Neuronal stem cell (in vitro differentiated cells): ENCODE data around the gene UBR3.
"Not testable (repeated sequence)": the region's sequence is repeated elsewhere in the genome, so short reads cannot be mapped to it uniquely, and the experiment has no call there.

Experiments used
- DNase-seq: peaks from one replicate; pipeline ENCODE4 v3.0.0-alpha.2; 2013; ENCODE audit warnings: low spot score
- H2AFZ ChIP-seq: one replicate; pipeline ENCODE4 v1.6.1; 2013; ENCODE audit warnings: mild to moderate bottlenecking, low read length, inconsistent platforms
- H2AK5ac ChIP-seq: 2 replicates; pipeline ENCODE4 v1.6.1; 2013; ENCODE audit warnings: low read depth, mild to moderate bottlenecking, inconsistent platforms, low read length, moderate library complexity, mixed read lengths
- H2BK120ac ChIP-seq: 2 replicates; pipeline ENCODE4 v1.6.1; 2013; ENCODE audit warnings: low read depth, mild to moderate bottlenecking, inconsistent platforms, low read length, moderate library complexity, mixed read lengths
- H2BK12ac ChIP-seq: one replicate; pipeline ENCODE4 v1.6.1; 2013; ENCODE audit warnings: low read length, inconsistent platforms
- H2BK15ac ChIP-seq: 2 replicates; pipeline ENCODE4 v1.6.1; 2013; ENCODE audit warnings: mild to moderate bottlenecking, low read length, inconsistent platforms, mixed read lengths
- H2BK5ac ChIP-seq: one replicate; pipeline ENCODE4 v1.6.1; 2013; ENCODE audit warnings: inconsistent platforms, mild to moderate bottlenecking, low read length, moderate library complexity
- H3K14ac ChIP-seq: one replicate; pipeline ENCODE4 v1.6.1; 2013; ENCODE audit warnings: low read length, inconsistent platforms
- H3K18ac ChIP-seq: 2 replicates; pipeline ENCODE4 v1.6.1; 2013; ENCODE audit warnings: low read length, inconsistent platforms
- H3K23ac ChIP-seq: 2 replicates; pipeline ENCODE4 v1.6.1; 2013; ENCODE audit warnings: low read depth, mild to moderate bottlenecking, mixed read lengths, low read length, inconsistent platforms; ENCODE audit not compliant: poor library complexity
- H3K27ac ChIP-seq: replicated peaks from 3 replicates; pipeline ENCODE4 v1.5.1; 2013; ENCODE audit warnings: low read length, inconsistent platforms
- H3K27me3 ChIP-seq, 3 experiments: 2 replicates each; pipeline ENCODE4 v1.6.1; 2013; ENCODE audit warnings: low read length in 3 of 3, mild to moderate bottlenecking in 2 of 3, inconsistent platforms in 1 of 3, low read depth in 1 of 3, mixed read lengths in 1 of 3, moderate library complexity in 1 of 3; ENCODE audit not compliant: control insufficient read depth in 3 of 3, insufficient read depth in 3 of 3
- H3K36me3 ChIP-seq, 2 donors: replicated peaks in 1 of 2; 2 replicates each; pipeline ENCODE4 v1.6.1; 2013; ENCODE audit warnings: low read length in 2 of 2; ENCODE audit not compliant: control insufficient read depth in 2 of 2, insufficient read depth in 2 of 2
- H3K4ac ChIP-seq: 2 replicates; pipeline ENCODE4 v1.6.1; 2013; ENCODE audit warnings: inconsistent platforms, mild to moderate bottlenecking, low read length, moderate library complexity
- H3K4me1 ChIP-seq, 2 donors: 1 replicate in 1 of 2; 2 replicates in 1 of 2; pipeline ENCODE4 v1.6.1; 2013; ENCODE audit warnings: low read length in 2 of 2, low read depth in 1 of 2; ENCODE audit not compliant: control insufficient read depth in 2 of 2, insufficient read depth in 1 of 2
- H3K4me2 ChIP-seq: one replicate; pipeline ENCODE4 v1.6.1; 2013; ENCODE audit warnings: mild to moderate bottlenecking, low read length, inconsistent platforms; ENCODE audit not compliant: insufficient read depth, poor library complexity, severe bottlenecking
- H3K4me3 ChIP-seq, 2 donors: 2 replicates each; pipeline ENCODE4 v1.5.1; 2013; ENCODE audit warnings: low read length in 2 of 2, mild to moderate bottlenecking in 2 of 2, inconsistent platforms in 1 of 2, moderate library complexity in 1 of 2
- H3K79me1 ChIP-seq: one replicate; pipeline ENCODE4 v1.6.1; 2013; ENCODE audit warnings: low read depth, mild to moderate bottlenecking, inconsistent platforms, low read length, moderate library complexity
- H3K9ac ChIP-seq: one replicate; pipeline ENCODE4 v1.6.1; 2013; ENCODE audit warnings: mild to moderate bottlenecking, low read depth, low read length, inconsistent platforms; ENCODE audit not compliant: poor library complexity
- H3K9me3 ChIP-seq, 2 donors: replicated peaks in 1 of 2; 2 replicates each; pipeline versions ENCODE3 to v1.6.1; 2013; ENCODE audit warnings: low read length in 2 of 2, mild to moderate bottlenecking in 2 of 2, inconsistent platforms in 1 of 2, low read depth in 1 of 2, mixed read lengths in 1 of 2, moderate library complexity in 1 of 2; ENCODE audit not compliant: control insufficient read depth in 2 of 2, insufficient read depth in 1 of 2
- H4K8ac ChIP-seq: one replicate; pipeline ENCODE4 v1.6.1; 2013; ENCODE audit warnings: low read depth, mild to moderate bottlenecking, inconsistent platforms, low read length, moderate library complexity
- H4K91ac ChIP-seq: one replicate; pipeline ENCODE4 v1.6.1; 2013; ENCODE audit warnings: low read length, low read depth, mild to moderate bottlenecking, inconsistent platforms; ENCODE audit not compliant: poor library complexity
- WGBS, 2 donors: extraction: QIAGEN DNeasy Blood & Tissue Kit; methylation state at CpG; one replicate each; pipeline ENCODE4 v1.1.7; 2013; ENCODE audit warnings: missing lambda C conversion rate in 2 of 2, mixed read lengths in 1 of 2; ENCODE audit not compliant: insufficient read length in 2 of 2, insufficient replicate concordance in 1 of 2; ENCODE audit errors: extremely low coverage in 2 of 2; 5-methylcytosine and 5-hydroxymethylcytosine counted together

Gene UBR3

GRCh38 chr2:169818241-169818640 is 9.0 kb upstream of the UBR3 start:
- no peak for DNase-seq
- no peaks in the 10 kb centered on the region for H3K4me1 ChIP-seq
- H3K36me3 ChIP-seq = peaks cover 6 to 90% of the 10 kb centered on the region in 2 donors
- H2BK12ac ChIP-seq = no peak overlapping the region
- no peak overlapping the region for H3K4me2 ChIP-seq
- no peak overlapping the region for H2BK120ac ChIP-seq
- H3K9ac ChIP-seq = no peak overlapping the region
- H3K9me3 ChIP-seq = peaks cover 0 to 3% of the 10 kb centered on the region in 2 donors
- no peaks in the 10 kb centered on the region for H3K27me3 ChIP-seq
- no peak overlapping the region for H4K8ac ChIP-seq
- no peak overlapping the region for H4K91ac ChIP-seq
- no peak overlapping the region for H3K27ac ChIP-seq
- no peak overlapping the region for H3K23ac ChIP-seq
- no peak overlapping the region for H2AFZ ChIP-seq
- no peak overlapping the region for H2AK5ac ChIP-seq
- H3K14ac ChIP-seq = no peak overlapping the region
- no peak overlapping the region for H3K18ac ChIP-seq
- no peaks in the 10 kb centered on the region for H3K79me1 ChIP-seq
- no peak overlapping the region for H3K4me3 ChIP-seq
- no peak overlapping the region for H3K4ac ChIP-seq
- H2BK15ac ChIP-seq = no peak overlapping the region
- no peak overlapping the region for H2BK5ac ChIP-seq

- Histone ChIP-seq H3K23ac (no peak overlapping the region), H3K14ac (no peak overlapping the region), H3K4ac (no peak overlapping the region), H2BK5ac (no peak overlapping the region), H3K4me1 (peaks cover 0 to 2% of the 10 kb centered on the region in 2 donors), H3K27ac (no peak overlapping the region), H3K9me3 (peaks cover 0 to 3% of the 10 kb centered on the region in 2 donors), H3K18ac (no peak overlapping the region), H4K91ac (no peak overlapping the region), H2BK15ac (no peak overlapping the region), H3K79me1 (no peaks in the 10 kb centered on the region), H2AK5ac (no peak overlapping the region), H2AFZ (no peak overlapping the region), H4K8ac (no peak overlapping the region), H3K4me2 (no peak overlapping the region), H3K36me3 (peaks cover 5 to 82% of the 10 kb centered on the region in 2 donors), H3K9ac (no peak overlapping the region), H2BK12ac (no peak overlapping the region), H3K27me3 (no peaks in the 10 kb centered on the region), H2BK120ac (no peak overlapping the region), H3K4me3 (no peak overlapping the region)
- DNase-seq = no peak
- no CpG with 5 or more reads among the region's 1 CpG for WGBS, 2 donors
Measured at GRCh38 chr2:169819106-169819505, 8.1 kb upstream of the UBR3 start.

GRCh38 chr2:169820101-169820500 is 7.2 kb upstream of the UBR3 start:
- H3K9me3 ChIP-seq, H2AFZ ChIP-seq, H4K8ac ChIP-seq, H3K4ac ChIP-seq, H3K9ac ChIP-seq, DNase-seq, H3K4me1 ChIP-seq, H2BK5ac ChIP-seq, H3K4me2 ChIP-seq, H2BK120ac ChIP-seq, H3K4me3 ChIP-seq, H3K18ac ChIP-seq, H3K23ac ChIP-seq, H2BK15ac ChIP-seq, H3K27me3 ChIP-seq, H4K91ac ChIP-seq, H2AK5ac ChIP-seq, H3K14ac ChIP-seq, H3K27ac ChIP-seq, H2BK12ac ChIP-seq, H3K79me1 ChIP-seq: not testable (repeated sequence)
- peaks cover 5 to 74% of the 10 kb centered on the region in 2 donors for H3K36me3 ChIP-seq
- WGBS, 2 donors = no CpG with 5 or more reads among the region's 7 CpGs

DNA sequence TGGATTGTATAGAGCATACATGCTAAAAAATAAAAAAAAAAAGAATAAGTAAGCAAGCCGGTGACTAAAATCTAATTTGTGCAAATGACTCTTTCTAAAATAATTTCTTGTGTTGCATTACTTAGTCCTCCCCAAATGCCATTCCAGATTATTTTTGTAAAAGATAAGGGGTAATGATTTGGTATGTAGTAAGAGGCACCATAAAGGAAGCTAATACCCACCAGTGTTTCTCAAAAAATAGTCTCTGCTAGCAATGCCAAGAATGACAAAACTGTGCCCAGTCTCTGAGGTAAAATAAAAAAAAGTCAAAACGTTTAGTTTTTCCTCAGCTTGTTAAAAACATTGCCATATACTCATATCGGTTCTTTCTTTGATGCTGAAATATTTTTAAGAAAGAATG is 5.2 kb upstream of the UBR3 start:
- Histone ChIP-seq H2BK12ac (no peak overlapping the region), H3K14ac (no peak overlapping the region), H3K4me1 (peaks cover 0 to 2% of the 10 kb centered on the region in 2 donors), H4K8ac (no peak overlapping the region), H3K36me3 (peaks cover 3 to 59% of the 10 kb centered on the region in 2 donors), H3K23ac (no peak overlapping the region), H3K79me1 (no peaks in the 10 kb centered on the region), H3K27me3 (no peaks in the 10 kb centered on the region), H2AK5ac (no peak overlapping the region), H3K18ac (no peak overlapping the region), H2BK5ac (no peak overlapping the region), H3K4me2 (no peak overlapping the region), H2BK15ac (no peak overlapping the region), H3K27ac (no peak overlapping the region), H3K4me3 (no peak overlapping the region), H2BK120ac (no peak overlapping the region), H3K4ac (no peak overlapping the region), H3K9me3 (no peaks in the 10 kb centered on the region), H4K91ac (no peak overlapping the region), H3K9ac (no peak overlapping the region), H2AFZ (no peak overlapping the region)
- no CpG with 5 or more reads among the region's 3 CpGs for WGBS, 2 donors
- no peak for DNase-seq
